IPS-NIHi11 (cell line): ENCODE results near the gene ENTHD1.

Experiments
- DNase-seq: peaks from one replicate; pipeline ENCODE4 v3.0.0; 2012; ENCODE audit warnings: mixed read lengths, low spot score

The ENTHD1 gene

GRCh38 chr22:39712751-39713525, 180.6 kb downstream of the ENTHD1 start:
- no peak for DNase-seq

- no peak for DNase-seq
Measured at GRCh38 chr22:39712081-39712480, 181.5 kb downstream of the ENTHD1 start.

GRCh38 chr22:39710380-39711150, 183.0 kb downstream of the ENTHD1 start:
- no peak for DNase-seq

GRCh38 chr22:39707816-39708215, 185.7 kb downstream of the ENTHD1 start:
- no peak for DNase-seq

- no peak for DNase-seq
Measured at GRCh38 chr22:39707351-39707750, 186.2 kb downstream of the ENTHD1 start.

- DNase-seq, result peak; percentile 48
Measured at GRCh38 chr22:39706376-39707140, 187.0 kb downstream of the ENTHD1 start.

GRCh38 chr22:39705386-39705785, 188.2 kb downstream of the ENTHD1 start:
- DNase-seq, result no peak

GRCh38 chr22:39703928-39704639, 189.5 kb downstream of the ENTHD1 start:
- no peak for DNase-seq

- DNase-seq, result no peak
Measured at GRCh38 chr22:39703091-39703490, 190.5 kb downstream of the ENTHD1 start.

GRCh38 chr22:39700565-39700964, 193.0 kb downstream of the ENTHD1 start:
- DNase-seq, result no peak

GRCh38 chr22:39699631-39700360, 193.8 kb downstream of the ENTHD1 start:
- no peak for DNase-seq

GRCh38 chr22:39697790-39698430, 195.7 kb downstream of the ENTHD1 start:
- DNase-seq, result no peak

- DNase-seq, result no peak
Measured at GRCh38 chr22:39693943-39694500, 199.5 kb downstream of the ENTHD1 start.
